HL-60 (cell line): ENCODE results near the gene WIZ.

Source experiments
- POLR2AphosphoS5 ChIP-seq: IDR thresholded peaks from 2 replicates; pipeline ENCODE4 v1.6.1; 2012; ENCODE audit warnings: low read depth
- TF ChIP-seq, protein P1 (sequence below): IDR thresholded peaks from one replicate; pipeline ENCODE4 v1.5.1; 2011; ENCODE audit warnings: low read length, control low read depth, inconsistent platforms; ENCODE audit not compliant: insufficient read depth

DNA sequence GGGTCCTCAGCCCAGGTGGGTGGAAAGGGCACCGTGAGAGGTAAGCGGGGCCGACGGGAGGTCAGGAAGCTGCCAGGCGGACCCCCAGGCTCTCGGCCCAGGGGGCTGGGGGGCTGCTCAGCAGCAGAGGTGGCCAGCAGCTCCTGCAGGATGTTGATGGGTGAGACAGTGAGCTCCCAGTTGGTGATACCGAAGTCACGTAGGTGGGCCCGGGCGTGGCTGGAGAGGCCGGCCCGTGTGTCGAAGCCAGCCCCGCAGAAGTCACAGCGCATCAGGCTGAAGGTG, 13.0 kb downstream of the WIZ start:
- TF ChIP-seq, protein P1, sequence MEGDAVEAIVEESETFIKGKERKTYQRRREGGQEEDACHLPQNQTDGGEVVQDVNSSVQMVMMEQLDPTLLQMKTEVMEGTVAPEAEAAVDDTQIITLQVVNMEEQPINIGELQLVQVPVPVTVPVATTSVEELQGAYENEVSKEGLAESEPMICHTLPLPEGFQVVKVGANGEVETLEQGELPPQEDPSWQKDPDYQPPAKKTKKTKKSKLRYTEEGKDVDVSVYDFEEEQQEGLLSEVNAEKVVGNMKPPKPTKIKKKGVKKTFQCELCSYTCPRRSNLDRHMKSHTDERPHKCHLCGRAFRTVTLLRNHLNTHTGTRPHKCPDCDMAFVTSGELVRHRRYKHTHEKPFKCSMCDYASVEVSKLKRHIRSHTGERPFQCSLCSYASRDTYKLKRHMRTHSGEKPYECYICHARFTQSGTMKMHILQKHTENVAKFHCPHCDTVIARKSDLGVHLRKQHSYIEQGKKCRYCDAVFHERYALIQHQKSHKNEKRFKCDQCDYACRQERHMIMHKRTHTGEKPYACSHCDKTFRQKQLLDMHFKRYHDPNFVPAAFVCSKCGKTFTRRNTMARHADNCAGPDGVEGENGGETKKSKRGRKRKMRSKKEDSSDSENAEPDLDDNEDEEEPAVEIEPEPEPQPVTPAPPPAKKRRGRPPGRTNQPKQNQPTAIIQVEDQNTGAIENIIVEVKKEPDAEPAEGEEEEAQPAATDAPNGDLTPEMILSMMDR, result no peak
- no peak for TF ChIP-seq POLR2AphosphoS5
